Astrocyte of the spinal cord (primary cell): Measurements from ENCODE around the gene RPRD1A.

ENCODE experiments used
- DNase-seq: peaks from one replicate; pipeline ENCODE4 v3.0.0; 2011; ENCODE audit warnings: low read depth, low spot score
- H3K4me3 ChIP-seq: 2 replicates; pipeline ENCODE4 v1.5.1; 2011; ENCODE audit warnings: low read depth, mild to moderate bottlenecking, low read length, moderate library complexity
- CTCF ChIP-seq: IDR thresholded peaks from 2 replicates; pipeline ENCODE4 v1.5.1; 2012; ENCODE audit warnings: low read depth, mild to moderate bottlenecking, low read length, inconsistent platforms
- in situ Hi-C: cut with HindIII; loops from 2 replicates; pipeline ENCODE4 v1.10.0; 2017; ENCODE audit warnings: low sequenced_read_pairs

RPRD1A gene

GRCh38 chr18:36108196-36108595 is 40.8 kb upstream of the RPRD1A start:
- no peak overlapping the region for H3K4me3 ChIP-seq
- DNase-seq, result no peak
- in situ Hi-C loops, result no loop called here
- TF ChIP-seq CTCF, result no peak

- no peak overlapping the region for H3K4me3 ChIP-seq
- DNase-seq, result no peak
- in situ Hi-C loops, result no loop called here
- TF ChIP-seq CTCF, result no peak
Observed at GRCh38 chr18:36107477-36107876, 40.1 kb upstream of the RPRD1A start.

- no peak for DNase-seq
- no peak for TF ChIP-seq CTCF
- in situ Hi-C loops, result no loop called here
- no peak overlapping the region for H3K4me3 ChIP-seq
Observed at GRCh38 chr18:36104749-36105148, 37.4 kb upstream of the RPRD1A start.

- in situ Hi-C loops, result no loop called here
- no peak for DNase-seq
- no peak overlapping the region for H3K4me3 ChIP-seq
- no peak for TF ChIP-seq CTCF
Observed at GRCh38 chr18:36101943-36102342, 34.6 kb upstream of the RPRD1A start.

GRCh38 chr18:36099311-36099710 is 32.0 kb upstream of the RPRD1A start:
- DNase-seq, result no peak
- in situ Hi-C loops, result no loop called here
- no peak for TF ChIP-seq CTCF
- no peak overlapping the region for H3K4me3 ChIP-seq

GRCh38 chr18:36096955-36097354 is 29.6 kb upstream of the RPRD1A start:
- no peak for TF ChIP-seq CTCF
- H3K4me3 ChIP-seq, result no peak overlapping the region
- in situ Hi-C loops, result no loop called here
- DNase-seq, result no peak

GRCh38 chr18:36095936-36096519 is 28.7 kb upstream of the RPRD1A start:
- peak; percentile 77 for DNase-seq
- TF ChIP-seq CTCF, result peak; percentile 25
- in situ Hi-C loops, result no loop called here
- no peak overlapping the region for H3K4me3 ChIP-seq
